Breast epithelium (tissue), 4 donors: ENCODE measurements around the gene ADGRF1. TPM values are rescaled to one million over a fixed set of nuclear protein-coding genes. Genes with fewer than 3 reads are reported as not detected.

ENCODE experiments used
- DNase-seq, 2 donors: peaks; one replicate each; pipeline ENCODE4 v3.0.0-alpha.2; 2019; ENCODE audit warnings: low spot score in 2 of 2
- H3K27ac ChIP-seq, 2 donors: fragments of 200-600 bp; sonication (generic) in 1 of 2; one replicate each; pipeline ENCODE4 v1.5.1; 2016 to 2019; ENCODE audit warnings: mild to moderate bottlenecking in 1 of 2
- H3K27me3 ChIP-seq, 2 donors: fragments of 200-600 bp; sonication (generic) in 1 of 2; one replicate each; pipeline versions ENCODE4 v1.5.1 to v1.6.0; 2017 to 2019; ENCODE audit warnings: control low read depth in 1 of 2, mild to moderate bottlenecking in 1 of 2
- H3K36me3 ChIP-seq: fragments of 200-600 bp; one replicate; pipeline ENCODE4 v1.5.1; 2019
- H3K4me1 ChIP-seq, 2 donors: fragments of 200-600 bp; sonication (generic); one replicate each; pipeline ENCODE4 v1.5.1; 2016 to 2019; ENCODE audit warnings: control low read depth in 1 of 2
- H3K4me3 ChIP-seq, 3 donors: fragments of 200-600 bp; sonication (generic); 1 replicate in 2 of 3; 2 replicates in 1 of 3; pipeline ENCODE4 v1.5.1; 2016 to 2019; ENCODE audit warnings: mild to moderate bottlenecking in 3 of 3, moderate library complexity in 2 of 3
- H3K9me3 ChIP-seq, 2 donors: fragments of 200-600 bp; sonication (generic) in 1 of 2; one replicate each; pipeline ENCODE4 v1.5.1; 2016 to 2019; ENCODE audit warnings: control low read depth in 1 of 2
- POLR2A ChIP-seq: fragments of 450-650 bp; IDR thresholded peaks from one replicate; pipeline ENCODE4 v1.6.1; 2016; ENCODE audit warnings: antibody characterized with exemption, mild to moderate bottlenecking, moderate library complexity
- POLR2AphosphoS5 ChIP-seq, 3 donors: sonication (generic); formaldehyde crosslinking; IDR thresholded peaks; one replicate each; pipeline ENCODE4 v1.6.1; 2017; ENCODE audit warnings: antibody characterized with exemption in 3 of 3
- intact Hi-C: fragments of 100-400 bp; cut with DNase I; formaldehyde crosslinking; loops from one replicate; pipeline ENCODE4 v1.15.1; 2023; ENCODE audit warnings: low total_unique reads
- total RNA-seq, 3 donors: library from RNA; depleted of rRNA; stranded (reverse); fragments of >200 nt; gene quantifications; one replicate each; pipeline ENCODE4 v1.1.0, GENCODE V29; 2016
- TF ChIP-seq, protein P1 (sequence below), 3 donors: fragments of 450-650 bp; IDR thresholded peaks; one replicate each; pipeline ENCODE4 v1.5.1; 2016 to 2017; ENCODE audit warnings: antibody characterized with exemption in 3 of 3, mild to moderate bottlenecking in 3 of 3, moderate library complexity in 3 of 3

Gene ADGRF1
- total RNA-seq, 3 donors from 2014 or later = 0.66 to 3.5 TPM; not detected in 1

DNA sequence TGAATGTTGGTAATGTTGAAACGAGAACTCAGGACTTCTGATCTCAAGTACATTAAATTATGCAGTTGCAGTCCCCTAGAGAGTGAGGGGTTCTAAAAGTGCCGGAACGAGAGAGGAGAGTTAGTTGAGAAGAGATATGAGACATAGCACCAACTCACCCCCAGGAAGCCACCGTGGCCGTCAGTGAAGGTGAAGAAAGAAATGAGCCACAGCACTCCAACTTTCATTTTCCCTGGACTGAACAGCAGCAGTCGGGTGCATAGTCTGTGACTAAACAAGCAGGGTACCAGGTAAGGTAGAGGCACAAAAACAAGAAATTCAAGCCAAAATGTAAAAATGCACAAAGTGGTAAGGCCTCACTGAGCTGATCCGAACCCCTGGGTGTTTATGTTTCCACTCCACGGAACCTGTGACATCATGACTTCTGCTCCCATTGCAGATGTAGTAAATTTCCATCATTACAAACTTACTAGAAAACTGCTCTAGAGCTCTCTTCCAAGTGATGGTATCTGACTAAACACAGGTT lies 13.2 kb downstream of the ADGRF1 start:
- Histone ChIP-seq H3K27ac (no peak overlapping the region), H3K27me3 (no peaks in the 10 kb centered on the region), H3K4me1 (peaks cover 0 to under 1% of the 10 kb centered on the region in 2 donors), H3K9me3 (no peaks in the 10 kb centered on the region), H3K36me3 (no peaks in the 10 kb centered on the region), H3K4me3 (no peak overlapping the region)
- DNase-seq = no peak
- intact Hi-C loops = no loop called here
- no peak for TF ChIP-seq POLR2AphosphoS5 (IDR thresholded peaks at IDR 0.05)
- TF ChIP-seq, protein P1, sequence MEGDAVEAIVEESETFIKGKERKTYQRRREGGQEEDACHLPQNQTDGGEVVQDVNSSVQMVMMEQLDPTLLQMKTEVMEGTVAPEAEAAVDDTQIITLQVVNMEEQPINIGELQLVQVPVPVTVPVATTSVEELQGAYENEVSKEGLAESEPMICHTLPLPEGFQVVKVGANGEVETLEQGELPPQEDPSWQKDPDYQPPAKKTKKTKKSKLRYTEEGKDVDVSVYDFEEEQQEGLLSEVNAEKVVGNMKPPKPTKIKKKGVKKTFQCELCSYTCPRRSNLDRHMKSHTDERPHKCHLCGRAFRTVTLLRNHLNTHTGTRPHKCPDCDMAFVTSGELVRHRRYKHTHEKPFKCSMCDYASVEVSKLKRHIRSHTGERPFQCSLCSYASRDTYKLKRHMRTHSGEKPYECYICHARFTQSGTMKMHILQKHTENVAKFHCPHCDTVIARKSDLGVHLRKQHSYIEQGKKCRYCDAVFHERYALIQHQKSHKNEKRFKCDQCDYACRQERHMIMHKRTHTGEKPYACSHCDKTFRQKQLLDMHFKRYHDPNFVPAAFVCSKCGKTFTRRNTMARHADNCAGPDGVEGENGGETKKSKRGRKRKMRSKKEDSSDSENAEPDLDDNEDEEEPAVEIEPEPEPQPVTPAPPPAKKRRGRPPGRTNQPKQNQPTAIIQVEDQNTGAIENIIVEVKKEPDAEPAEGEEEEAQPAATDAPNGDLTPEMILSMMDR (IDR thresholded peaks at IDR 0.05) = no peak
- TF ChIP-seq POLR2A = no peak

DNA sequence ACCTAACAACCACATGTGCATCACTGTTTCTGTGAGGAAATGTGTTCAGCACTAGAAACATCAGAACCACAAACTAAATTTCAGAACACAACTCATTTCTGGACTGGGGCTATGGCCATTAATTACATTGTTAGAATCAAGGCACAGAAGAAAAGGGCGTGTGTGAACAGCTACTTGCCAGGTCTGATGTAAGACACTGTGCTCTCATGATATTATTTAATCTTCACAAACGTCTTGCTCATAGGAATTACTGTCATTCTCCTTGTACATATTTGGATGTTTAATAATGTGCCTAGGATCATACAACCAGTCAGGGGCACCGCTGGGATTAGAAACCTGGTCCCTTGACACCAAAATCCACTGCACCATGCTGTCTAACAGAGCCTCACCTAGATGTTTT lies 14.8 kb downstream of the ADGRF1 start:
- Histone ChIP-seq H3K27me3 (no peaks in the 10 kb centered on the region), H3K4me1 (no peaks in the 10 kb centered on the region), H3K4me3 (no peak overlapping the region), H3K27ac (no peak overlapping the region), H3K9me3 (no peaks in the 10 kb centered on the region), H3K36me3 (no peaks in the 10 kb centered on the region)
- intact Hi-C loops = no loop called here
- DNase-seq = no peak
- TF ChIP-seq, protein P1 (IDR thresholded peaks at IDR 0.05) = no peak
- no peak for TF ChIP-seq POLR2AphosphoS5 (IDR thresholded peaks at IDR 0.05)
- no peak for TF ChIP-seq POLR2A

DNA sequence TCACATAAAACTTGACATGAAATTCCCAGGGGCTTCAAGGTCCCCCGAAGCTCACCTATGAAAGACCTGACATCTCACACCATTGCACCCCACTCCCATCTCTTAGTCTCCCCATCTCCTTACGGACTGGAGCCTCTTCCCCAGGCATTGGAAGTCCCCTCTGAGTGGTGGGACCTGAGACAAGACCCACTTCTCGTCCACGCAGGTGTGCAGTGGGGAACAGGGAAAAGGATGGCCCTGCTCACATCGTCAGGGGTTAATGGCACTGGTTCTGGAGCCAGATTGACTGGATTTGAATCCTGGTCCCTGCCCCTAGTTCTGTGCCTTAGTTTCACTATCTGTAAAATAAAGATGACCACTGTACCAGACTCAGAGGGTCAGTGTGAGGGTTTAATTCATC lies 15.5 kb downstream of the ADGRF1 start:
- Histone ChIP-seq H3K27ac (no peak overlapping the region), H3K36me3 (no peaks in the 10 kb centered on the region), H3K4me3 (no peak overlapping the region), H3K27me3 (no peaks in the 10 kb centered on the region), H3K9me3 (no peaks in the 10 kb centered on the region), H3K4me1 (no peaks in the 10 kb centered on the region)
- no peak for DNase-seq
- TF ChIP-seq, protein P1 (IDR thresholded peaks at IDR 0.05) = no peak
- no peak for TF ChIP-seq POLR2A
- no peak for TF ChIP-seq POLR2AphosphoS5 (IDR thresholded peaks at IDR 0.05)
- intact Hi-C loops = no loop called here

DNA sequence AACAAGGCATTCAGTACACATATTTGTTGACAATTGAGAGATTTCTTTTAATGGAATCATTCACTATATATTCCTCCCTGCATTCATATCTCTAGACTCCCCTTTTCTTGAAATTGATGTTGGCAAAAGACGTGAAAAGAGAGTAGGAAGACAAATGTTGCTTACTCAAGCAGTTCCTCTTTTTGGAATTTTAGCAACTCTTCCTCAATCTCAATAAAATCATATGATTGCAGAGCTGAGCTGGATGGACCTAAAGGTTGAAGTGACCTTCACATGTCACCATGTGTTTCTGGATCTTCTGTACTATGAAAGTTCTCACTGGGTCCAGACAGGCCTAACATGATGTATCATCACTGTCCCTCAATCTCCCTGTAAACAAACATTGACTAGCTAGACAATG lies 18.6 kb downstream of the ADGRF1 start:
- no peak for DNase-seq
- H3K4me1 ChIP-seq = no peaks in the 10 kb centered on the region
- no peaks in the 10 kb centered on the region for H3K27me3 ChIP-seq
- H3K4me3 ChIP-seq = no peak overlapping the region
- TF ChIP-seq POLR2A (no peak), POLR2AphosphoS5 (IDR thresholded peaks at IDR 0.05) (no peak)
- TF ChIP-seq, protein P1 (IDR thresholded peaks at IDR 0.05) = no peak
- H3K27ac ChIP-seq = no peak overlapping the region
- H3K9me3 ChIP-seq = no peaks in the 10 kb centered on the region
- intact Hi-C loops = no loop called here
- no peaks in the 10 kb centered on the region for H3K36me3 ChIP-seq

DNA sequence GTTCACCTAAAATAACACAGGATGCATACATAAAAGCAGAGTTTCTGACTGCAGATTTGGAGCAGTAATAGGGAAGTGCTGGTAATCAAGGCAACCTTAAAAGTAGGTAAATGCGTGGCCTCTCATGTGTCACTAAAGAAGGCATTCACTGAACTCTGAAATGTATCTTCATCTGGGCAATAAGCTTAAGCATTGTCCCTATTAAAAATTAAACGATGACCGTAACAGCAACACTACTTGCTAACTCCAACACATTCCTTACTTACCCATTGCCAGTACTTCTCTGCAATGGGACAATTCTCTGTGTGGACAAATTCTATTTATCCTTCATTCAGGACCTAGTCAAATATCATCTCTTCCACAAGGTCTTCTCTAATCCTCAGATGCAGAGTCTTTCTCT lies 19.9 kb downstream of the ADGRF1 start:
- no peak overlapping the region for H3K4me3 ChIP-seq
- H3K9me3 ChIP-seq = no peaks in the 10 kb centered on the region
- TF ChIP-seq, protein P1 (IDR thresholded peaks at IDR 0.05) = no peak
- no peak for TF ChIP-seq POLR2A
- TF ChIP-seq POLR2AphosphoS5 (IDR thresholded peaks at IDR 0.05) = no peak
- H3K27me3 ChIP-seq = no peaks in the 10 kb centered on the region
- DNase-seq = no peak
- H3K27ac ChIP-seq = no peak overlapping the region
- intact Hi-C loops = no loop called here
- H3K4me1 ChIP-seq = no peaks in the 10 kb centered on the region
- H3K36me3 ChIP-seq = no peaks in the 10 kb centered on the region
